ENCODE data around the gene GULP1.
"Not testable (repeated sequence)": the region's sequence is repeated elsewhere in the genome, so short reads cannot be mapped to it uniquely, and the experiment has no call there.

The GULP1 gene

GRCh38 chr2:188435115-188435514 lies 143.4 kb downstream of the GULP1 start:
- DNase-seq: no peak

GRCh38 chr2:188437537-188437936 lies 145.9 kb downstream of the GULP1 start:
- no peak for DNase-seq

- DNase-seq: no peak
These were observed 148.3 kb downstream of the GULP1 start for GRCh38 chr2:188439986-188440385.

- DNase-seq: no peak
These were observed 149.2 kb downstream of the GULP1 start for GRCh38 chr2:188440849-188441248.

- DNase-seq: no peak
These were observed 149.7 kb downstream of the GULP1 start for GRCh38 chr2:188441288-188441947.

- no peak for DNase-seq
These were observed 151.5 kb downstream of the GULP1 start for GRCh38 chr2:188443207-188443606.

- no peak for DNase-seq
These were observed 152.6 kb downstream of the GULP1 start for GRCh38 chr2:188444106-188444835.

- peak; percentile 18 to 51 for DNase-seq
These were observed 157.9 kb downstream of the GULP1 start for GRCh38 chr2:188449561-188449960.

- peak in 1 of 2 experiments; percentile 29 for DNase-seq
These were observed 158.3 kb downstream of the GULP1 start for GRCh38 chr2:188449971-188450370.

GRCh38 chr2:188450732-188451483 lies 159.2 kb downstream of the GULP1 start:
- DNase-seq: peak in 1 of 2 experiments; percentile 14

- no peak for DNase-seq
These were observed 160.4 kb downstream of the GULP1 start for GRCh38 chr2:188452084-188452483.

DNA sequence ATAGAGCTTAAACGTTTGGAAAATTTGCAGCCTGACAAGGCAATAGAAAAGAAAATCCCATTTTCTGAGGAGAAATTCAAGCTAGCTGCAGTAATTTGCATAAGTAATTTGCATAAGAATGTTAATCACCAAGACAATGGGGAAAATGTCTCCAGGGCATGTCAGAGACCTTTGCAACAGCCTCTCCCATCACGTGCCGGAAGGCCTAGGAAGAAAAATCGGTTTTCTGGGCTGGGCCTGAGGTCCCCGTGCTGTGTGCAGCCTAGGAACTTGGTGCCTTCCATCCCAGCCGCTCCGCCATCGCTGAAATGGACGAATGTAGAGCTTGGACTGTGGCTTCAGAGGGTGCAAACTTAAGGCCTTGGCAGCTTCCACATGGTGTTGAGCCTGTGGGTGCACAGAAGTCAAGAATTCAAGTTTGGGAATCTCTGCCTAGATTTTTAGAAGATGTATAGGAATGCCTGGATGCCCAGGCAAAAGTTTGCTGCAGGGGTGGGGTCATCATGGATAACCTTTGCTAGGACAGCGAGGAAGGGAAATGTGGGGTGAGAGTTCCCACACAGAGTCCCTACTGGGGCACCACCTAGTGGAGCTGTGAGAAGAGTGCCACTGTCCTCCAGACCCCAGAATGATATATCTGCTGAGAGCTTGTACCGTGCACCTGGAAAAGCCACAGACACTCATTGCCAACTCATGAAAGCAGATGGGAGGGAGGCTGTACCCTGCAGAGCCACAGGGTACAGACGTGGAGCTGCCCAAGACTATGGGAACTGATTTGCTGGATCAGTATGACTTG lies 164.6 kb downstream of the GULP1 start:
- no peak for DNase-seq

DNA sequence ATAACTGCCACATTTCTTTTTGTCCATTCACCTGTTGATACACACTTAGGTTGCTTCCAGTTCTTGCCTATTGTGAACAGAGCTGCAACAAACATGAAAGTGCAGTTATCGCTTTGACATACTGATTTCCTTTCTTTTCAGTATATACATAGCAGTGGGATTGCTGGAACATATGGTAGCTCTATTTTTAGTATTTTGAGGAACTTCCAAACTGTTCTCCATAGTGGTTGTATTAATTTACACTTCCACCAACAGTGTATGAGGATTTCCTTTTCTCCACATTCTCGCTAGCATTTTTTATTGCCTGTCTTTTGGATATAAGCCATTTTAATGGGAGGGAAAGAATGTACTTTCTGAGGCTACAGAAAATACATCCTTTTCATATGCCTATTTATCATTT lies 167.4 kb downstream of the GULP1 start:
- DNase-seq: no peak

DNA sequence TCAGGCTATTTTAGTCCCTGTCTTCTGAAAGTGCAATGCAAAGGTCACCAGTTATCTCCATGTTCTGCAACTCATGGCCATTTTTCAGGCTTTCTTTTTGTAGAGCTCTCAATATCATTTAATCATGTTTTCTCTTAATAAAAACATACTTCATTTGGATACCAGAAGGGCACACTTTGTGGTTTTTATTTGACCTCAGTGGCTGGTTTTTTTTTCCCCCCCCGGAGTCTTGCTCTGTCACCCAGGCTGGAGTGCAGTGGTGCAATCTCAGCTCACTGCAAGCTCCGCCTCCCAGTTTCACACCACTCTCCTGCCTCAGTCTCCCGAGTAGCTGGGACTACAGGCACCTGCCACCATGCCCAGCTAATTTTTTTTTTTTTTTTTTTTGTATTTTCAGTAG lies 174.4 kb downstream of the GULP1 start:
- DNase-seq: not testable (repeated sequence)

DNA sequence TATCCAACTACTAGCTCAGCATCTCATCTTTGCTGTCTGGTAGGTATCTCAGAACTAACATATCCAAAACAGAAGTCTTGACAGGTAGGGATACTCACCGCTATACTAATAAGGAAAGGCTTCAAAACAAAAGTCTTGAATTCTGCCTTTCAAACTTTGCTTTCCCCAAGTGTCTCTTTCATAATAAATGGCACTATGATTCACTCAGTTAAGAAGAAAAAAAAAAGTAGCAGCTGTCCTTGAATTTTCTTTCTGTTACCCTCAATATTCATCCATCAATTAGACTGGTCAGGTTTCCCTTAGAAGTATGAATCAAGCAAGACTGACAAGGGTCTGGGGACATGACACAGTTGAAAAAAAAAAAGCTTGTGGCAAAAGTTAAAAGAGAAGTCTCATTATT lies 175.1 kb downstream of the GULP1 start:
- DNase-seq: no peak

DNA sequence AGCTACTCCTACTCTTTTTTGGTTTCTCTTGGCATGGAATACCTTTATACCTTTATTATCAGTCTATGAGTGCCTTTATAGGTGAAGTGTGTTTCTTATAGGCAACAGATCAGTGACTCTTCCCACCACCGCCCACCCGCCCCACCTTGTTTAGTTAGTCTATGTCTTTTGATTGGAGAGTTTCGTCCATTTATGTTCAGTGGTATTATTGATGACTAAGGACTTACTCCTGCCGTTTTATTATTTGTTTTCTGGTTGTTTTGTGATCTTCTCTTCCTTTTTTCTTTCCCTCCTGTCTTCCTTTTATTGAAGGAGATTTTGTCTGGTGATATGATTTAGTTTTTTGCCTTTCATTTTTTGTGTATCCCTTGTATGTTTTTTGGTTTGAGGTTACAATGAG lies 179.5 kb downstream of the GULP1 start:
- no peak for DNase-seq

GRCh38 chr2:188473306-188473705 lies 181.6 kb downstream of the GULP1 start:
- no peak for DNase-seq

GRCh38 chr2:188474316-188474715 lies 182.6 kb downstream of the GULP1 start:
- no peak for DNase-seq

DNA sequence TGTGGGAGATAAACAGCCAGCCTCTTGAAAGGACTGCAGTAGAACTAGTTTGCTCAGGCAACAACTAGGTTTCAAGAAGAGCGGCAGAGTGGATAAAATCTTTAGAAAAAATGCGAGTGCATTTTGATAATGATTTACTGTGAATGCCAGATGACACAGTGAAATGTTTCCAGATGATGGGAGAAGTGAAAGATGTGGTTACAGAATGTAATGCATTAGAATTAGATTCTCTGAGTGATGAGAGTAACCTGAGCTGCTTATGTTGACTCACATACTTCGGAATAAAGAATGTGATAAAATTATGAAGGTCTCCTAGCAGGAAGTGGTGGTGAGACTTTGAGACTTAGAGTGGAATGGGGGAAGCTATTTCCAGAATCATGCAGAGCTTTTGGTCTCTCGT lies 184.3 kb downstream of the GULP1 start:
- peak in 1 of 2 experiments; percentile 4 for DNase-seq

GRCh38 chr2:188477564-188478103 lies 186.0 kb downstream of the GULP1 start:
- no peak for DNase-seq

DNA sequence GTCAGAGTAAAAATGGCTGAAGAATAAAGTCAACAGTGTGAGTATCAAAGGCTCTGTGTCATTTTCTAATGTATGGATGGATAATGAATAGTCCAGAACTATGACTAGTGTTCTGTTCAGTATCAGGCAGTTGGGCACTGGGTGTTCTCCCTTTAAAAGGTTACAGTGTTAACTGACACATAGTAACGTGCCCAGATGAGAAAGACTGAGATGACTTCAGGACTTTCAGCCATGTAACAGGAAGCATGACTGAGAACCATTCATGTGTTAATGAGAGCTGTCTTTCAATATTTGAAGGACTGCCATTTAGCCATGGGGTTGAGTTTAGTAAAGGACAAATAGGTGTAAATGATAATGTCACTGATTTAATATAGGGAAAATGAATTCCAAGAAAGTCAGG lies 187.1 kb downstream of the GULP1 start:
- DNase-seq: no peak

DNA sequence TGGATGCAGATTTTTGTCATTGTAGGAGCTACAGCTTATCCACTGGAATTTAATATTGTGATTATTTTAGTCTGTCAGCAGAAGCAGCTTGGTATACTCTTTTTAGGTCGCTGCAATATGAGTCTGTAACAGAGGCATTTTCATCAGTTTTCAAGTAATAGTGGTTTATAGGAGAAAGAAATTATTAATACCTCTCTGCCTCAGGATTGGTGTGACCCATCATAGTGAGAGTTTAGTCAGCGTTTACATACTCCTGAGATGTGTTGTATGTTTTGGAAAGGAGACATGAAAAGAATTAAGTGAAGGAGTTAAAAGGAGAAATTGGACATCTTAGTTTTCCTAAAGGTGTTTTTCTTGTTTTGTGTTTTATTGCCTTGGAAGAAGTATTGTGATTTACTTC lies 189.8 kb downstream of the GULP1 start:
- no peak for DNase-seq

- DNase-seq: no peak
These were observed 193.8 kb downstream of the GULP1 start for GRCh38 chr2:188485496-188485895.
